ENCODE data around the gene C1orf53.
"Not testable (repeated sequence)": the region's sequence is repeated elsewhere in the genome, so short reads cannot be mapped to it uniquely, and the experiment has no call there.

Gene C1orf53

GRCh38 chr1:197937892-197938291 lies 35.5 kb downstream of the C1orf53 start:
- no peaks in the 10 kb centered on the region for H3K9me3 ChIP-seq (ENCODE audit: low read length)
- peaks cover 2% of the 10 kb centered on the region for H3K27me3 ChIP-seq (ENCODE audit: insufficient read depth, low read length)
- no peak overlapping the region for H3K4me3 ChIP-seq (ENCODE audit: low read length)
- no peak overlapping the region for H2AFZ ChIP-seq (ENCODE audit: low read depth, low read length)
- H3K36me3 ChIP-seq (ENCODE audit: insufficient read depth, low read length): no peaks in the 10 kb centered on the region
- H3K4me1 ChIP-seq (ENCODE audit: insufficient read depth, low read length): no peaks in the 10 kb centered on the region

- H3K36me3 ChIP-seq (ENCODE audit: insufficient read depth, low read length); H3K9me3 ChIP-seq (ENCODE audit: low read length); H3K27me3 ChIP-seq (ENCODE audit: insufficient read depth, low read length): not testable (repeated sequence)
Measured at GRCh38 chr1:197939159-197939980, 36.9 kb downstream of the C1orf53 start.

GRCh38 chr1:197942042-197942441 lies 39.6 kb downstream of the C1orf53 start:
- Histone ChIP-seq H3K9me3 (ENCODE audit: low read length) (no peaks in the 10 kb centered on the region), H2AFZ (ENCODE audit: low read depth, low read length) (no peak overlapping the region), H3K27me3 (ENCODE audit: insufficient read depth, low read length) (no peaks in the 10 kb centered on the region), H3K4me1 (ENCODE audit: insufficient read depth, low read length) (no peaks in the 10 kb centered on the region), H3K36me3 (ENCODE audit: insufficient read depth, low read length) (no peaks in the 10 kb centered on the region), H3K4me3 (ENCODE audit: low read length) (no peak overlapping the region)

More at GRCh38 chr1:197939159-197939980, 36.9 kb downstream of the C1orf53 start:
- H3K4me1 ChIP-seq (ENCODE audit: insufficient read depth, low read length); H2AFZ ChIP-seq (ENCODE audit: low read depth, low read length); H3K4me3 ChIP-seq (ENCODE audit: low read length): not testable (repeated sequence)

GRCh38 chr1:197944485-197944884 lies 42.1 kb downstream of the C1orf53 start:
- Histone ChIP-seq H3K27me3 (ENCODE audit: insufficient read depth, low read length) (no peaks in the 10 kb centered on the region), H3K36me3 (ENCODE audit: insufficient read depth, low read length) (no peaks in the 10 kb centered on the region), H3K9me3 (ENCODE audit: low read length) (no peaks in the 10 kb centered on the region), H2AFZ (ENCODE audit: low read depth, low read length) (no peak overlapping the region), H3K4me1 (ENCODE audit: insufficient read depth, low read length) (no peaks in the 10 kb centered on the region), H3K4me3 (ENCODE audit: low read length) (no peak overlapping the region)

- no peaks in the 10 kb centered on the region for H3K27me3 ChIP-seq (ENCODE audit: insufficient read depth, low read length)
- H2AFZ ChIP-seq (ENCODE audit: low read depth, low read length): no peak overlapping the region
- no peaks in the 10 kb centered on the region for H3K9me3 ChIP-seq (ENCODE audit: low read length)
- H3K36me3 ChIP-seq (ENCODE audit: insufficient read depth, low read length): no peaks in the 10 kb centered on the region
- H3K4me1 ChIP-seq (ENCODE audit: insufficient read depth, low read length): no peaks in the 10 kb centered on the region
- H3K4me3 ChIP-seq (ENCODE audit: low read length): no peak overlapping the region
Measured at GRCh38 chr1:197948926-197949899, 46.8 kb downstream of the C1orf53 start.

GRCh38 chr1:197951089-197951488 lies 48.7 kb downstream of the C1orf53 start:
- no peaks in the 10 kb centered on the region for H3K36me3 ChIP-seq (ENCODE audit: insufficient read depth, low read length)
- no peaks in the 10 kb centered on the region for H3K27me3 ChIP-seq (ENCODE audit: insufficient read depth, low read length)
- no peak overlapping the region for H2AFZ ChIP-seq (ENCODE audit: low read depth, low read length)
- H3K4me3 ChIP-seq (ENCODE audit: low read length): no peak overlapping the region
- H3K4me1 ChIP-seq (ENCODE audit: insufficient read depth, low read length): no peaks in the 10 kb centered on the region
- no peaks in the 10 kb centered on the region for H3K9me3 ChIP-seq (ENCODE audit: low read length)

- no peak overlapping the region for H2AFZ ChIP-seq (ENCODE audit: low read depth, low read length)
Measured at GRCh38 chr1:197951617-197952175, 49.3 kb downstream of the C1orf53 start.

GRCh38 chr1:197953472-197953871 lies 51.0 kb downstream of the C1orf53 start:
- not testable (repeated sequence) for H3K27me3 ChIP-seq (ENCODE audit: insufficient read depth, low read length); H3K4me1 ChIP-seq (ENCODE audit: insufficient read depth, low read length); H3K9me3 ChIP-seq (ENCODE audit: low read length); H3K36me3 ChIP-seq (ENCODE audit: insufficient read depth, low read length); H2AFZ ChIP-seq (ENCODE audit: low read depth, low read length); H3K4me3 ChIP-seq (ENCODE audit: low read length)

More at GRCh38 chr1:197951617-197952175, 49.3 kb downstream of the C1orf53 start:
- H3K4me3 ChIP-seq (ENCODE audit: low read length): no peak overlapping the region
- H3K9me3 ChIP-seq (ENCODE audit: low read length): no peaks in the 10 kb centered on the region
- H3K36me3 ChIP-seq (ENCODE audit: insufficient read depth, low read length): no peaks in the 10 kb centered on the region
- H3K27me3 ChIP-seq (ENCODE audit: insufficient read depth, low read length): no peaks in the 10 kb centered on the region
- H3K4me1 ChIP-seq (ENCODE audit: insufficient read depth, low read length): no peaks in the 10 kb centered on the region

GRCh38 chr1:197954718-197955418 lies 52.4 kb downstream of the C1orf53 start:
- Histone ChIP-seq H3K4me1 (ENCODE audit: insufficient read depth, low read length) (no peaks in the 10 kb centered on the region), H3K4me3 (ENCODE audit: low read length) (no peak overlapping the region)

GRCh38 chr1:197955486-197956394 lies 53.3 kb downstream of the C1orf53 start:
- H2AFZ ChIP-seq (ENCODE audit: low read depth, low read length): no peak overlapping the region
- peaks cover 6% of the 10 kb centered on the region for H3K27me3 ChIP-seq (ENCODE audit: insufficient read depth, low read length)
- H3K4me1 ChIP-seq (ENCODE audit: insufficient read depth, low read length): no peaks in the 10 kb centered on the region
- no peaks in the 10 kb centered on the region for H3K36me3 ChIP-seq (ENCODE audit: insufficient read depth, low read length)
- H3K4me3 ChIP-seq (ENCODE audit: low read length): no peak overlapping the region
- no peaks in the 10 kb centered on the region for H3K9me3 ChIP-seq (ENCODE audit: low read length)

More at GRCh38 chr1:197954718-197955418, 52.4 kb downstream of the C1orf53 start:
- no peaks in the 10 kb centered on the region for H3K9me3 ChIP-seq (ENCODE audit: low read length)
- H2AFZ ChIP-seq (ENCODE audit: low read depth, low read length): no peak overlapping the region
- peaks cover 3% of the 10 kb centered on the region for H3K27me3 ChIP-seq (ENCODE audit: insufficient read depth, low read length)
- no peaks in the 10 kb centered on the region for H3K36me3 ChIP-seq (ENCODE audit: insufficient read depth, low read length)

Measured in neuron (in vitro differentiated cells).